GM12878 (cell line): Measurements from ENCODE around the gene EPHA2. TPM values are rescaled to one million over a fixed set of nuclear protein-coding genes. Genes with fewer than 3 reads are reported as not detected.

ENCODE experiments used
- ATAC-seq: fragments of 200-7000 bp; cut with Tn5 transposase; 3 replicates; pipeline ENCODE4 v1.9.1; 2020; ENCODE audit warnings: mild to moderate bottlenecking, moderate library complexity
- BruUV-seq: library from RNA; stranded (reverse); fragments of 400-500 nt; replicated peaks from 2 replicates; lab custom pipeline; 2021; lab: Mats Ljungman, UMichigan
- CTCF ChIA-PET: fragments of 300-600 bp; sonication (Branson Sonifier 250); formaldehyde crosslinking; extraction: SDS; loops from one replicate; lab custom pipeline; 2021; ENCODE audit warnings: inconsistent platforms; lab: Yijun Ruan, JAX
- POLR2A ChIA-PET: fragments of 350-600 bp; formaldehyde crosslinking; extraction: SDS; loops from one replicate; lab custom pipeline; 2021; ENCODE audit warnings: inconsistent platforms; lab: Charles Lee
- RAD21 ChIA-PET: fragments of 300-600 bp; sonication (Branson Sonifier 250); formaldehyde crosslinking; loops from one replicate; lab custom pipeline; 2023; ENCODE audit warnings: antibody characterized with exemption; ENCODE audit not compliant: unreplicated experiment; lab: Charles Lee
- SMC1A ChIA-PET: fragments of 300-600 bp; sonication (Branson Sonifier 250); formaldehyde crosslinking; loops from one replicate; lab custom pipeline; 2023; ENCODE audit not compliant: unreplicated experiment, uncharacterized antibody; lab: Charles Lee
- DNase-seq: peaks from one replicate; pipeline ENCODE4 v3.0.0-alpha.2; 2011; ENCODE audit warnings: low read depth, low spot score
- FAIRE-seq: peaks from 3 replicates; lab custom pipeline; 2011; peaks lifted over from hg19 to GRCh38; lab: Jason Lieb, UNC
- H2AFZ ChIP-seq: 2 replicates; pipeline ENCODE4 v1.6.0; 2011; ENCODE audit warnings: low read depth, low read length, control low read depth; ENCODE audit not compliant: control insufficient read depth
- H3K27ac ChIP-seq: 2 replicates; pipeline ENCODE4 v1.5.1; 2011; ENCODE audit warnings: control low read depth; ENCODE audit not compliant: control insufficient read depth, insufficient read depth
- H3K27me3 ChIP-seq, 2 experiments: replicated peaks in 1 of 2; 2 replicates each; pipeline versions ENCODE4 v1.6.0 to v1.6.1; 2011; ENCODE audit warnings: low read length in 1 of 2; ENCODE audit not compliant: control insufficient read depth in 2 of 2, insufficient read depth in 2 of 2
- H3K36me3 ChIP-seq, 2 experiments: 2 replicates each; pipeline ENCODE4 v1.5.1; 2011; ENCODE audit warnings: low read length in 1 of 2; ENCODE audit not compliant: control insufficient read depth in 2 of 2, insufficient read depth in 2 of 2
- H3K4me1 ChIP-seq: 2 replicates; pipeline ENCODE4 v1.6.1; 2011; ENCODE audit warnings: mild to moderate bottlenecking, low read length, moderate library complexity, mixed read lengths; ENCODE audit not compliant: control insufficient read depth, insufficient read depth
- H3K4me2 ChIP-seq: 2 replicates; pipeline ENCODE4 v1.6.0; 2011; ENCODE audit warnings: control low read depth; ENCODE audit not compliant: control insufficient read depth, insufficient read depth
- H3K4me3 ChIP-seq: fragments of 200-600 bp; sonication (generic); 2 replicates; pipeline ENCODE4 v1.5.1; 2016
- H3K79me2 ChIP-seq: 2 replicates; pipeline ENCODE4 v1.6.0; 2011; ENCODE audit warnings: low read length; ENCODE audit not compliant: control insufficient read depth, insufficient read depth
- H3K9ac ChIP-seq: 2 replicates; pipeline ENCODE4 v1.8.0; 2011; ENCODE audit warnings: low read length, control low read depth, mixed read lengths; ENCODE audit not compliant: control insufficient read depth, insufficient read depth
- H3K9me3 ChIP-seq: replicated peaks from 3 replicates; pipeline ENCODE4 v1.5.1; 2011; ENCODE audit warnings: mild to moderate bottlenecking, low read length; ENCODE audit not compliant: control insufficient read depth, insufficient read depth
- H4K20me1 ChIP-seq: 2 replicates; pipeline ENCODE4 v1.6.0; 2011; ENCODE audit not compliant: control insufficient read depth, insufficient read depth
- ASH2L ChIP-seq: fragments of 300-600, 200-600 bp; sonication (generic); IDR thresholded peaks from 2 replicates; pipeline ENCODE4 v1.6.1; 2017; ENCODE audit warnings: low read depth, mild to moderate bottlenecking, borderline replicate concordance
- BCL3 ChIP-seq: IDR thresholded peaks from 2 replicates; pipeline ENCODE4 v1.6.1; 2011; ENCODE audit warnings: borderline replicate concordance, low read depth, mild to moderate bottlenecking, moderate library complexity, low read length; ENCODE audit not compliant: insufficient read depth, poor library complexity, severe bottlenecking
- CREM ChIP-seq: IDR thresholded peaks from 2 replicates; pipeline ENCODE4 v1.6.1; 2014; ENCODE audit warnings: antibody characterized with exemption, low read depth
- DPF2 ChIP-seq: fragments of 450-650 bp; IDR thresholded peaks from 2 replicates; pipeline ENCODE4 v1.6.1; 2017; ENCODE audit warnings: mild to moderate bottlenecking
- E2F4 ChIP-seq: IDR thresholded peaks from 2 replicates; pipeline ENCODE4 v1.6.1; 2012; ENCODE audit warnings: low read depth, low read length, improper control_type of control experiment
- E4F1 ChIP-seq: fragments of 450-650 bp; IDR thresholded peaks from 2 replicates; pipeline ENCODE4 v1.6.1; 2018; ENCODE audit warnings: borderline replicate concordance, mild to moderate bottlenecking; ENCODE audit not compliant: partially characterized antibody
- HDAC2 ChIP-seq: fragments of 200-600 bp; sonication (generic); IDR thresholded peaks from 2 replicates; pipeline ENCODE4 v1.6.1; 2017
- IRF5 ChIP-seq: fragments of 450-650 bp; IDR thresholded peaks from 2 replicates; pipeline ENCODE4 v1.6.1; 2017; ENCODE audit warnings: borderline replicate concordance
- MEF2B ChIP-seq: fragments of 450-650 bp; IDR thresholded peaks from 2 replicates; pipeline ENCODE4 v1.6.1; 2018; ENCODE audit warnings: mild to moderate bottlenecking, moderate library complexity; ENCODE audit not compliant: partially characterized antibody, poor library complexity, severe bottlenecking
- NFYB ChIP-seq: IDR thresholded peaks from 2 replicates; pipeline ENCODE4 v1.6.1; 2011; ENCODE audit warnings: low read depth, mild to moderate bottlenecking, low read length, improper control_type of control experiment, moderate library complexity; ENCODE audit not compliant: insufficient read depth
- SMAD1 ChIP-seq: fragments of 450-650 bp; IDR thresholded peaks from 2 replicates; pipeline ENCODE4 v1.6.1; 2018; ENCODE audit warnings: mild to moderate bottlenecking, low read depth; ENCODE audit not compliant: partially characterized antibody
- TARDBP ChIP-seq: IDR thresholded peaks from 2 replicates; pipeline ENCODE4 v1.6.1; 2016; ENCODE audit warnings: borderline replicate concordance
- TCF12 ChIP-seq: IDR thresholded peaks from 2 replicates; pipeline ENCODE4 v1.6.1; 2011; ENCODE audit warnings: low read depth, mild to moderate bottlenecking, low read length
- TCF3 ChIP-seq: IDR thresholded peaks from 2 replicates; pipeline ENCODE4 v1.6.1; 2012; ENCODE audit warnings: low read depth, mild to moderate bottlenecking, low read length, borderline replicate concordance; ENCODE audit not compliant: insufficient read depth
- ZNF384 ChIP-seq: IDR thresholded peaks from 2 replicates; pipeline ENCODE4 v1.6.1; 2012; ENCODE audit warnings: low read depth, mild to moderate bottlenecking, low read length, improper control_type of control experiment, borderline replicate concordance
- WGBS: methylation state at CpG from one replicate; pipeline ENCODE4 v1.1.6; 2016; ENCODE audit warnings: low lambda C conversion rate; ENCODE audit not compliant: insufficient replicate concordance, insufficient coverage; ENCODE audit errors: missing lambda C conversion rate; 5-methylcytosine and 5-hydroxymethylcytosine counted together
- in situ Hi-C: fragments of 300-500 bp; cut with MboI; formaldehyde crosslinking; loops from 9 replicates; pipeline ENCODE4 v1.14.3; 2018; ENCODE audit warnings: mixed read lengths
- intact Hi-C: fragments of 100-400 bp; cut with micrococcal nuclease; formaldehyde crosslinking; loops from one replicate; pipeline ENCODE4 v1.14.2; 2022; ENCODE audit not compliant: unreplicated experiment
- polyA plus RNA-seq, 11 experiments: library from polyadenylated mRNA; depleted of rRNA in 4 of 11; unstranded in 6 of 11; stranded (reverse) in 5 of 11; fragments of >200 nt; fragmentation: Nextera tagmentation in 4 of 11; fragmentation: Illumina TruSeq in 1 of 11; extraction: Ambion mirVana in 4 of 11; extraction: Trizol in 1 of 11; gene quantifications; 1 replicate in 1 of 11; 2 replicates in 10 of 11; pipeline versions ENCODE4 v1.2.1 to v1.2.3, GENCODE V29; 2011 to 2016; ENCODE audit warnings: inconsistent platforms in 2 of 11, missing spikeins in 2 of 11, low read depth in 1 of 11
- total RNA-seq, 4 experiments: library from RNA; depleted of rRNA in 3 of 4; stranded (reverse); fragments of >200 nt in 3 of 4; fragmentation: Illumina TruSeq in 1 of 4; extraction: Trizol in 1 of 4; gene quantifications; 2 replicates each; pipeline versions ENCODE4 v1.2.1 to v1.2.3, GENCODE V29; 2013 to 2021

The EPHA2 gene
- total and polyA plus RNA-seq, 10 of the 15 experiments (the other 5 are each of a cell fraction or from before 2014, with no cell fraction given), result 0.04 to 0.51 (median 0.23) TPM; not detected in 2

GRCh38 chr1:16186655-16187235 is 30.9 kb upstream of the EPHA2 start:
- Histone ChIP-seq H3K4me2 (no peak overlapping the region), H4K20me1 (no peaks in the 10 kb centered on the region), H3K4me1 (no peaks in the 10 kb centered on the region), H3K36me3 (no peaks in the 10 kb centered on the region), H3K79me2 (no peaks in the 10 kb centered on the region), H3K4me3 (no peak overlapping the region), H3K27ac (no peak overlapping the region), H2AFZ (no peak overlapping the region), H3K27me3 (no peaks in the 10 kb centered on the region), H3K9ac (no peak overlapping the region), H3K9me3 (no peaks in the 10 kb centered on the region)
- ChIA-PET SMC1A (interaction anchor here (0.7 to 6.6 kb wide), 6 partner anchors 17 to 108 kb away, joined by 3 to 49 read pairs (median 4); no protein-coding TSS in a partner anchor), RAD21 (interaction anchor here (0.6 to 12.2 kb wide), 8 partner anchors 18 to 176 kb away, joined by 3 to 223 read pairs (median 3); no protein-coding TSS in a partner anchor), POLR2A (interaction anchor here (0.7 kb wide), 1 partner anchor 105 kb away, joined by 3 read pairs; no protein-coding TSS in a partner anchor), CTCF (interaction anchor here (0.6 to 15.1 kb wide), 23 partner anchors 10 to 392 kb away, joined by 3 to 375 read pairs (median 4); partner anchors contain the start of gene CPLANE2)
- intact Hi-C loops (loop anchor here (1.0 kb wide), 3 partner anchors 58 to 177 kb away; no protein-coding TSS in a partner anchor), in situ Hi-C loops (no loop called here)
- no peak for FAIRE-seq
- no peak for DNase-seq
- 31% methylated on average over 9 of the region's 9 CpGs for WGBS
- no peak for ATAC-seq
- no TSS peak for BruUV-seq
- no peak for TF ChIP-seq ASH2L
- TF ChIP-seq E4F1, result no peak
- no peak for TF ChIP-seq TARDBP
- TF ChIP-seq DPF2, result no peak
- TF ChIP-seq CREM, result no peak
- TF ChIP-seq MEF2B, result no peak
- TF ChIP-seq NFYB, result no peak
- no peak for TF ChIP-seq BCL3
- TF ChIP-seq HDAC2, result no peak
- no peak for TF ChIP-seq ZNF384
- TF ChIP-seq IRF5, result no peak
- no peak for TF ChIP-seq SMAD1
- TF ChIP-seq E2F4, result no peak
- TF ChIP-seq TCF3, result no peak
- no peak for TF ChIP-seq TCF12
